ENCODE data around the gene WNT5B. TPM values are rescaled to one million over a fixed set of nuclear protein-coding genes. Genes with fewer than 3 reads are reported as not detected.

WNT5B gene
- total RNA-seq, 1 donor: 78.2 TPM

DNA sequence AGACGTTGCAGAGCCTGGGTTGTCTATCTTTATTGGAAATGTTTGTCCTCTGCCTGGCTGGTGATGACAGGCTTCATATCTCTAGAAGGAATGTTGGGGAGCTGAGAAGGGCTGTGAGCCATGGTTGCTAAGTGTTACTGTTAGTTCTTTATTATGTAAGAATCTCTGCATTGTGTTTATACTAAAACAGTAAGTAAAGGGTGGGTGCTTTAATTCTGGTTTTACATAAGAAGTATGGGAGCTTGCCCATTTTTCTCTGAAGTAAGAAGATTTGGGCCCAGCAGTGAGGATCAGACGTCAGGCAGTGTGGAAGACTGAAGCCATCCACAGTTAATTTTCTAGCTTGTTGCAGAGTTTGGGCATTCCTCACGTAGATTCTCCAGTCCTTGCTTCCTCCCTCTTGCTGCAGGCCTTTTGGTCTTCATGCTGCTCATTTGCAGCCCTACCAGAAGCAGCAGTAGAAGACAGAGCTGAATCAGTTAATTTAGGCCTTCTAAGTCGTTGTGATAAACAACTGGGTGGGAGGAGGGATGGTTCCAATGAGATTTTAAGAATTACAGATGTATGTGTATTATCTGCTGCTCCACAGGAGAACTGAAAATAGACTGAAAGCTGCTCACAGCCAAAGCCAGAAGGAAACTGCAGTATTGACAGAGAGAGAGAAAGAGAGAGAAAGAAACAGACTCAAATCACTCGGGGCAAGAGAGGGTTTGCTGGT lies 21.4 kb downstream of the WNT5B start:
- peak; percentile 71 for DNase-seq (ENCODE audit: low read depth)
- H3K4me3 ChIP-seq (ENCODE audit: low read depth, low read length): no peak overlapping the region
- TF ChIP-seq, protein P1, sequence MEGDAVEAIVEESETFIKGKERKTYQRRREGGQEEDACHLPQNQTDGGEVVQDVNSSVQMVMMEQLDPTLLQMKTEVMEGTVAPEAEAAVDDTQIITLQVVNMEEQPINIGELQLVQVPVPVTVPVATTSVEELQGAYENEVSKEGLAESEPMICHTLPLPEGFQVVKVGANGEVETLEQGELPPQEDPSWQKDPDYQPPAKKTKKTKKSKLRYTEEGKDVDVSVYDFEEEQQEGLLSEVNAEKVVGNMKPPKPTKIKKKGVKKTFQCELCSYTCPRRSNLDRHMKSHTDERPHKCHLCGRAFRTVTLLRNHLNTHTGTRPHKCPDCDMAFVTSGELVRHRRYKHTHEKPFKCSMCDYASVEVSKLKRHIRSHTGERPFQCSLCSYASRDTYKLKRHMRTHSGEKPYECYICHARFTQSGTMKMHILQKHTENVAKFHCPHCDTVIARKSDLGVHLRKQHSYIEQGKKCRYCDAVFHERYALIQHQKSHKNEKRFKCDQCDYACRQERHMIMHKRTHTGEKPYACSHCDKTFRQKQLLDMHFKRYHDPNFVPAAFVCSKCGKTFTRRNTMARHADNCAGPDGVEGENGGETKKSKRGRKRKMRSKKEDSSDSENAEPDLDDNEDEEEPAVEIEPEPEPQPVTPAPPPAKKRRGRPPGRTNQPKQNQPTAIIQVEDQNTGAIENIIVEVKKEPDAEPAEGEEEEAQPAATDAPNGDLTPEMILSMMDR (IDR thresholded peaks at IDR 0.05; ENCODE audit: insufficient read depth, low read depth, low read length): no peak

- no peak for DNase-seq (ENCODE audit: low read depth)
- TF ChIP-seq, protein P1 (IDR thresholded peaks at IDR 0.05; ENCODE audit: insufficient read depth, low read depth, low read length): no peak
- no peak overlapping the region for H3K4me3 ChIP-seq (ENCODE audit: low read depth, low read length)
These were observed 21.9 kb downstream of the WNT5B start for GRCh38 chr12:1650978-1651361.

DNA sequence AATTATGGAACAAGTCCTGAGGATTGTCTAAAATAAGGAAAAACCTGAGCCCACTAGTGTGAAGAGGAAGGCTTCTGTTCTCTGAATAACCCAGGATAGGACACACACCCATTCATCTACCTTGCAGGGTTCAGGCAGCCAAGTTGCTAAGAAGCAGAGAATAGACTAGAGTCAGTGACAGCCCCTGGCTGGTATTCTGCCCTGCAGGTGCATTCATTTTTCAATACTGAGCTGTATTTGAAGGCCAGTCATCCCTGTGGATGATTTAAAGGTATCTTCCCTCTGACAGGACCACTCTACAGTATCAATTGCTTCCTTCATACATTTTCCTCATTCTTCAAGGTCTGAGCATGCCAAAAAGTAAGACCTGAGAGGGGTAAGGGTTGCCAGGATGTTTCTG lies 22.9 kb downstream of the WNT5B start:
- no peak overlapping the region for H3K4me3 ChIP-seq (ENCODE audit: low read depth, low read length)
- DNase-seq (ENCODE audit: low read depth): no peak
- TF ChIP-seq, protein P1 (IDR thresholded peaks at IDR 0.05; ENCODE audit: insufficient read depth, low read depth, low read length): no peak

GRCh38 chr12:1655225-1655788 lies 26.3 kb downstream of the WNT5B start:
- TF ChIP-seq, protein P1 (IDR thresholded peaks at IDR 0.05; ENCODE audit: insufficient read depth, low read depth, low read length): no peak
- no peak overlapping the region for H3K4me3 ChIP-seq (ENCODE audit: low read depth, low read length)
- no peak for DNase-seq (ENCODE audit: low read depth)

GRCh38 chr12:1656902-1657301 lies 27.9 kb downstream of the WNT5B start:
- no peak overlapping the region for H3K4me3 ChIP-seq (ENCODE audit: low read depth, low read length)
- TF ChIP-seq, protein P1 (IDR thresholded peaks at IDR 0.05; ENCODE audit: insufficient read depth, low read depth, low read length): no peak
- no peak for DNase-seq (ENCODE audit: low read depth)

GRCh38 chr12:1657688-1658087 lies 28.7 kb downstream of the WNT5B start:
- TF ChIP-seq, protein P1 (IDR thresholded peaks at IDR 0.05; ENCODE audit: insufficient read depth, low read depth, low read length): no peak
- peak; percentile 79 for DNase-seq (ENCODE audit: low read depth)
- H3K4me3 ChIP-seq (ENCODE audit: low read depth, low read length): no peak overlapping the region
